GM12891 (cell line): ENCODE data around the gene TLR1. TPM values are rescaled to one million over a fixed set of nuclear protein-coding genes. Genes with fewer than 3 reads are reported as not detected.
A peak's percentile ranks its signal among the peaks of the same experiment; 100 is the strongest.

Experiments used
- DNase-seq: peaks from one replicate; pipeline ENCODE4 v3.0.0; 2011; ENCODE audit warnings: low spot score; ENCODE audit not compliant: insufficient read length
- FAIRE-seq: peaks from 2 replicates; lab custom pipeline; 2011; peaks lifted over from hg19 to GRCh38; lab: Jason Lieb, UNC
- PAX5 ChIP-seq: IDR thresholded peaks from 2 replicates; pipeline ENCODE4 v1.6.1; 2011; ENCODE audit warnings: low read length, moderate library complexity, mild to moderate bottlenecking; ENCODE audit not compliant: insufficient read depth, severe bottlenecking
- POLR2A ChIP-seq: IDR thresholded peaks from 2 replicates; pipeline ENCODE4 v1.6.1; 2011; ENCODE audit warnings: low read depth, low read length, control low read depth
- POLR2AphosphoS5 ChIP-seq: IDR thresholded peaks from 2 replicates; pipeline ENCODE4 v1.6.1; 2011; ENCODE audit warnings: low read depth, low read length, control low read depth
- POU2F2 ChIP-seq: IDR thresholded peaks from 2 replicates; pipeline ENCODE4 v1.6.1; 2011; ENCODE audit warnings: low read depth, mild to moderate bottlenecking, control low read depth, low read length, moderate library complexity
- SPI1 ChIP-seq: IDR thresholded peaks from 2 replicates; pipeline ENCODE4 v1.6.1; 2011; ENCODE audit warnings: low read depth, low read length, control low read depth
- TAF1 ChIP-seq: IDR thresholded peaks from 2 replicates; pipeline ENCODE4 v1.6.1; 2011; ENCODE audit warnings: low read depth, low read length, control low read depth
- polyA plus RNA-seq: library from polyadenylated mRNA; unstranded; fragments of >200 nt; gene quantifications from one replicate; pipeline ENCODE4 v1.2.1, GENCODE V29; 2012; ENCODE audit warnings: low read depth, missing spikeins, inconsistent platforms; ENCODE audit not compliant: missing spikeins

Gene TLR1
- polyA plus RNA-seq: 24.5 TPM

- no peak for FAIRE-seq
- no peak for DNase-seq
- TF ChIP-seq POLR2A: 0 out of 2 replicates have a peak, but pooled peaks have one; percentile 6
- no peak for TF ChIP-seq POU2F2
- no peak; the same call in 1 of the 2 replicates for TF ChIP-seq POLR2AphosphoS5
- no peak for TF ChIP-seq TAF1
Observed at GRCh38 chr4:38804654-38805295, at the start of gene TLR1. TLR1 (minus strand) TSS chr4:38804791; CDS start chr4:38798831, 5,960 bp downstream.

GRCh38 chr4:38846015-38846414, 41.4 kb upstream of the TLR1 start:
- no peak for DNase-seq
- TF ChIP-seq POLR2A: no peak
- TF ChIP-seq PAX5: no peak
- TF ChIP-seq SPI1: no peak
- TF ChIP-seq TAF1: no peak
- TF ChIP-seq POU2F2: no peak
- no peak for TF ChIP-seq POLR2AphosphoS5
- no peak for FAIRE-seq

GRCh38 chr4:38842994-38843393, 38.4 kb upstream of the TLR1 start:
- DNase-seq (no peak), FAIRE-seq (no peak)
- TF ChIP-seq POU2F2: no peak
- no peak for TF ChIP-seq TAF1
- TF ChIP-seq PAX5: no peak
- no peak for TF ChIP-seq SPI1
- no peak for TF ChIP-seq POLR2A
- no peak for TF ChIP-seq POLR2AphosphoS5

DNA sequence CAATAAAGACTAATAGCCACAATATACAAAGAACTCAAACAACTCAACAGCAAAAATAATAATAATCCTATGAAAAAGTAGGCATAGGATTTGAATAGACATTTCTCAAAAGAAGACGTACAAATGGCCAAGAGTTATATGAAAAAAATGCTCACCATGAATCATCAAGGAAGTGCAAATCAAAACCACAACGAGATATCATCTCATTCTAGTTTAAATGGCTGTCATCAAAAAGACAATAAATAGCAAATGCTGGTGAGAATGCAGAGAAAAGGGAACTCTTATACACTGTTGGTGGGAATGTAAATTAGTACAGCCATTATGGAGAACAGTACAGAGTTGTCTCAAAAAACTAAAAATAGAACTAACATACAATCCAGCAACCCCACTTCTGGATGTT, 33.3 kb upstream of the TLR1 start:
- DNase-seq (no peak), FAIRE-seq (no peak)
- no peak for TF ChIP-seq TAF1
- no peak for TF ChIP-seq SPI1
- no peak for TF ChIP-seq POLR2A
- no peak for TF ChIP-seq PAX5
- TF ChIP-seq POU2F2: no peak
- TF ChIP-seq POLR2AphosphoS5: no peak

DNA sequence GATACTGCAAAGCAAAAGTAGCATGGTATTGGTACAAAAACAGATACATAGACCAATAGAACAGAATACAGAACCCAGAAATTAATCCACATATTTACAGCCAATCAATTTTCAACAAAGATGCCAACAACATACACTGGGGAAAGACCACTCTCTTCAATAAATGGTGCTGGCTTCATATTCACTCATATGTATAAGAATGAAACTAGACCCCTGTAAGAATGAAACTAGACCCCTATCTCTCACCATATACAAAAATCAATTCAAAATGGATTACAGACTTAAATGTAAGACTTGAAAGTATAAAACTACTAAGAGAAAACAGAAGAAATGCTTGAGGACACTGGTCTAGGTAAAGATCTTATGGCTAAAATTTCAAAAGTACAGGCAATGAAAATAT, 32.7 kb upstream of the TLR1 start:
- DNase-seq (no peak), FAIRE-seq (no peak)
- TF ChIP-seq POU2F2: no peak
- TF ChIP-seq PAX5: no peak
- TF ChIP-seq POLR2A: no peak
- no peak for TF ChIP-seq TAF1
- TF ChIP-seq SPI1: no peak
- no peak for TF ChIP-seq POLR2AphosphoS5

DNA sequence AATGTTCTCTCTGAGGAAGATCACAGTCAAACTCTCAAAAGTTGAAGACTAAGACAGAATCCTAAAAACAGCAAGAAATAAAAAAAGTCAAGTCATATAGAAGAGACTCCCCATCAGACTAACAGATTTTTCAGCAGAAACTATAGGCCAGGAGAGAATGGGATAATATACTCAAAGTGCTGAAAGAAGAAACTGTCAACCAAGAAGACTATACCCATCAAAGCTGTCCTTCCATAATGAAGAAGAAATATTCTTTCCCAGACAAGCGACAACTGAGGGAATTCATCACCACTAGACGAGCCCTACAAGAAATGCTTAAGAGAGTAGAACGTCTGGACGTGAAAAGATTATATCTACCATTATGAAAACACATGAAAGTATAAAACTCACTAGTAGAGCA, 30.0 kb upstream of the TLR1 start:
- TF ChIP-seq TAF1 (no peak), POU2F2 (no peak), PAX5 (no peak), POLR2AphosphoS5 (no peak), SPI1 (no peak), POLR2A (no peak)
- DNase-seq (no peak), FAIRE-seq (no peak)

- FAIRE-seq (peak; percentile 75), DNase-seq (no peak)
- TF ChIP-seq PAX5 (no peak), POLR2A (no peak), TAF1 (no peak), POU2F2 (no peak), POLR2AphosphoS5 (no peak), SPI1 (no peak)
Observed at GRCh38 chr4:38832624-38833528, 28.3 kb upstream of the TLR1 start.

DNA sequence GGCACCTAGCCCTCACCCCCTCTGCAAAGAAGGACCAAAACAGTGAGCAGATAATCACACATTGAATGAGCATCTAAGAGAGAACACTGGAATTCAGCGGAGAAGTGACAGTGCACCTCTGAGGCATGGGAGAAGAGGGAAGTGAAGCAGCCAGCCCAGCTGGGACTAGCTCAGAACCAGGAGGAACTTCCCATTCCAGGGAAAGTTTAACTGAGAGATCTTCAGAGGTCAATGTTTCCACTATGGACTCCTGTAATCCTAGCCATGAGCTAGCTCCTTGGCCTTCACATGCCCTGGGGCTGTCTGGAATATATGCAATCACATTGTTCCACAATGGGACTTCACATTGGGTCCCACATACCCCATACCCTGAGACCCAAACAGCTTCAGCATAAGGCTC, 27.6 kb upstream of the TLR1 start:
- DNase-seq: no peak
- TF ChIP-seq SPI1: no peak
- no peak for TF ChIP-seq PAX5
- TF ChIP-seq POLR2A: no peak
- no peak for TF ChIP-seq POLR2AphosphoS5
- TF ChIP-seq POU2F2: no peak
- TF ChIP-seq TAF1: no peak
- FAIRE-seq: no peak

DNA sequence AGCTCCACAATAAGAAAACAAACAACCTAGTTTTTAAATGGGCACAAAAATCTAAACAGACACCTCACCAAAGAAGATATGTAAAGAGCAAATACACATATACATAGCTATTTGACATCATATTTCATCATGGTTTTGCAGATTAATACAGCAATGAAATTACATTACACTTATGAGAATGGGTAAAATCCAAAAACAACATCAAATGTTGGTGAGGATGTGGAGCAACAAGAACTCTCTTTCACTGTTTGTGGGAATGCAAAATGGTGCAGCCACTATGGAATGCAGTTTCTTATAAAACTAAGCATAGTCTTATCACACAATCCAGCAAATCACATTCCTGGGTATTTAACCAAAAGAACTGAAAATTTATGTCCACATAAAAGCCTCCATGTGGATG, 27.1 kb upstream of the TLR1 start:
- TF ChIP-seq POLR2AphosphoS5: no peak
- no peak for TF ChIP-seq TAF1
- TF ChIP-seq SPI1: no peak
- DNase-seq (no peak), FAIRE-seq (peak; percentile 9)

DNA sequence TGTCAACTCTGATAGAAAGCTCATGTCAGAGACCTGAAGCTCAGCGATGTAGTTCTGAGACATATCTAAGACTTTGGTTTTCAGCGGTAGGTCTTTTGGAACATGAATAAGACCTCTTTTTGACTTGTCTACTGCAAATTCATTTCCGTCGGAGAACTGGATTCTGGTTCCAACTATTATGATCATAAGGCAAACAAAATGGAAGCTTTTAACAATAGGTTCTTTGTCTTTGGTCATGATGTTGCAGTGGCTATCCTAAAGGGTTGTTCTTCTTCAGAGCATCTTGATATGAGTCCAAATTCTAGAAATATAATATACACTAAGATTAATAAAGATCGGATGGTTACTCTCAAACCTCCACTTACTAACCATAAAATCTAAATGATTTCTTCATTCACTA, 24.6 kb upstream of the TLR1 start:
- TF ChIP-seq POU2F2 (no peak), POLR2A (no peak), POLR2AphosphoS5 (no peak), SPI1 (no peak)
- no peak for DNase-seq
- FAIRE-seq: no peak
